ENCODE results near the gene PDHB. TPM values are rescaled to one million over a fixed set of nuclear protein-coding genes. Genes with fewer than 3 reads are reported as not detected.
A peak's percentile ranks its signal among the peaks of the same experiment; 100 is the strongest.

PDHB gene
- total and polyA plus RNA-seq, 2 of the 13 experiments (the other 11 are each of a cell fraction or from before 2014, with no cell fraction given): 108 to 153 TPM

DNA sequence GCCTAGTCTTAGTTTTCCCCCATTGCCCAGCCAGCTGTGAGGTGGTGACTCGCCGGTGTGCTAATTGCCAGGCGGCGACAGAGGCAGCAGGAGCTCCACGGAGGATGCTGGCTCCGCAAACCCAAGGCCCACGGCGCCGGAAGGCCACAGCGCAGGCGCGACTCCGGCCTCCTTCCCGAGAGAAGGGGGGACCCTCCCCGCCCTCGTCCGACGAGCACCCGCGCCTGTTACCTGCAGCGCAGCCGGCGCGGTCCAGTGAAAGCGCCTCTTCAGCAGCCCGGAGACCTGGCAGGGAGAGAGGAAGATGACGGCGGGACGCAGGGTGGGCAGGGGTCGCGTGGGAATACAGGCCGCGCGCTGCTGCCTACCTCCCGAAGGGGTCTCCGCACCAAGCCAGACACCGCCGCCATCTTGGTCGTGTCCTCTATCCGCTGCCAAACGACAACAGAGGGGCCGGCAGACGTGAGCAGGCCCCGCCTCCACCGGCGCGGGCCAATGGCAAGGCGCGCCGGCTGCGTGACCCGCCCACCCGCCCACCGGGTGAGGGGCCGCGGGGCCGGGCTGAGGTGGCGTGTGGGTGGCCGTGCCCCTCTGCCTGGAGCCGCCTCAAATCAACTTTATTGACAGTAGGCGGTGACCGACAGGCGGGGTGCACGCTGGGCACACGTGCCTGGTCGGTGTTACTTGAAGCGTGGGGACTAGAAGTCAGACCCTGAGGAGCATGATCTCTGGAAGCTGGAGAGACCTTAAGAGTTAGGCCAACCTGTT lies at the start of gene PDHB (continued):
- TF ChIP-seq RERE (CRISPR knock-in tag; IDR thresholded peaks at IDR 0.05; ENCODE audit: low read depth): peak; percentile 58; the same call in 1 of the 2 replicates
- TF ChIP-seq E2F2 (CRISPR knock-in tag; IDR thresholded peaks at IDR 0.05; ENCODE audit: borderline replicate concordance): peak; percentile 81; the same call in 1 of the 2 replicates
- TF ChIP-seq, protein P1, sequence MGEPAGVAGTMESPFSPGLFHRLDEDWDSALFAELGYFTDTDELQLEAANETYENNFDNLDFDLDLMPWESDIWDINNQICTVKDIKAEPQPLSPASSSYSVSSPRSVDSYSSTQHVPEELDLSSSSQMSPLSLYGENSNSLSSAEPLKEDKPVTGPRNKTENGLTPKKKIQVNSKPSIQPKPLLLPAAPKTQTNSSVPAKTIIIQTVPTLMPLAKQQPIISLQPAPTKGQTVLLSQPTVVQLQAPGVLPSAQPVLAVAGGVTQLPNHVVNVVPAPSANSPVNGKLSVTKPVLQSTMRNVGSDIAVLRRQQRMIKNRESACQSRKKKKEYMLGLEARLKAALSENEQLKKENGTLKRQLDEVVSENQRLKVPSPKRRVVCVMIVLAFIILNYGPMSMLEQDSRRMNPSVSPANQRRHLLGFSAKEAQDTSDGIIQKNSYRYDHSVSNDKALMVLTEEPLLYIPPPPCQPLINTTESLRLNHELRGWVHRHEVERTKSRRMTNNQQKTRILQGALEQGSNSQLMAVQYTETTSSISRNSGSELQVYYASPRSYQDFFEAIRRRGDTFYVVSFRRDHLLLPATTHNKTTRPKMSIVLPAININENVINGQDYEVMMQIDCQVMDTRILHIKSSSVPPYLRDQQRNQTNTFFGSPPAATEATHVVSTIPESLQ (CRISPR knock-in tag; conservative IDR thresholded peaks at IDR 0.05): no peak
- peak; percentile 61; the same call in 1 of the 2 replicates for TF ChIP-seq ZMYM2 (CRISPR knock-in tag; IDR thresholded peaks at IDR 0.05)
- peak; percentile 96 for TF ChIP-seq NR0B2 (CRISPR knock-in tag; IDR thresholded peaks at IDR 0.05)
- peak; percentile 96; the same call in 1 of the 2 replicates for TF ChIP-seq ZNF138 (CRISPR knock-in tag; IDR thresholded peaks at IDR 0.05; ENCODE audit: low read depth)
- TF ChIP-seq ZNF431 (CRISPR knock-in tag; IDR thresholded peaks at IDR 0.05; ENCODE audit: borderline replicate concordance, low read depth): no peak; the same call in 1 of the 2 replicates
- TF ChIP-seq AHDC1 (CRISPR knock-in tag; IDR thresholded peaks at IDR 0.05; ENCODE audit: borderline replicate concordance): peak; percentile 54; the same call in 1 of the 2 replicates
- no peak for TF ChIP-seq MBD4 (IDR thresholded peaks at IDR 0.05; ENCODE audit: borderline replicate concordance, low read length)
- peak; percentile 43; the same call in 1 of the 2 replicates for TF ChIP-seq YEATS2 (CRISPR knock-in tag; IDR thresholded peaks at IDR 0.05; ENCODE audit: borderline replicate concordance)
- TF ChIP-seq RNF2 (conservative IDR thresholded peaks at IDR 0.05; ENCODE audit: low read depth): no peak; the same call in 1 of the 2 replicates

Data from HepG2 (cell line).